B cell (primary cell): ENCODE results near the gene CDK19. TPM values are rescaled to one million over a fixed set of nuclear protein-coding genes. Genes with fewer than 3 reads are reported as not detected.
A peak's percentile ranks its signal among the peaks of the same experiment; 100 is the strongest.

ENCODE experiments used
- ATAC-seq: fragments of 200-7000 bp; cut with Tn5 transposase; one replicate; pipeline ENCODE4 v1.10.0; 2021; ENCODE audit warnings: low read depth, mild to moderate bottlenecking, moderate number of reproducible peaks, moderate library complexity
- CTCF ChIA-PET: fragments of 350-600 bp; sonication (Branson Sonifier 250); formaldehyde crosslinking; loops from one replicate; lab custom pipeline; 2021; ENCODE audit warnings: antibody characterized with exemption, inconsistent platforms; lab: Charles Lee
- POLR2A ChIA-PET: fragments of 350-600 bp; sonication (Branson Sonifier 250); formaldehyde crosslinking; loops from one replicate; lab custom pipeline; 2021; ENCODE audit warnings: antibody characterized with exemption; lab: Charles Lee
- DNase-seq: peaks from one replicate; pipeline ENCODE4 v3.0.0; 2013
- H2AFZ ChIP-seq: 2 replicates; pipeline ENCODE4 v1.6.1; 2012; ENCODE audit warnings: mild to moderate bottlenecking, low read depth, low read length; ENCODE audit not compliant: insufficient read depth, poor library complexity, severe bottlenecking
- H3K27ac ChIP-seq, 2 donors: 1 replicate in 1 of 2; 2 replicates in 1 of 2; pipeline ENCODE4 v1.5.1; 2012 to 2013; ENCODE audit warnings: low read length in 2 of 2, mild to moderate bottlenecking in 2 of 2, moderate library complexity in 1 of 2
- H3K27me3 ChIP-seq, 4 experiments: fragments of 200-600 bp in 1 of 4; sonication (generic) in 1 of 4; replicated peaks in 1 of 4; 1 replicate in 2 of 4; 2 replicates in 2 of 4; pipeline versions ENCODE4 v1.6.1 to v1.7.0; 2013 to 2016; ENCODE audit warnings: low read length in 3 of 4, mild to moderate bottlenecking in 2 of 4, mixed read lengths in 1 of 4, moderate library complexity in 1 of 4; ENCODE audit not compliant: insufficient read depth in 4 of 4, control insufficient read depth in 3 of 4; ENCODE audit errors: control extremely low read depth in 1 of 4
- H3K36me3 ChIP-seq, 2 experiments: replicated peaks in 1 of 2; 1 replicate in 1 of 2; 2 replicates in 1 of 2; pipeline versions ENCODE4 v1.6.1 to v1.7.1; 2013; ENCODE audit warnings: low read length in 1 of 2; ENCODE audit not compliant: insufficient read depth in 2 of 2, control insufficient read depth in 1 of 2; ENCODE audit errors: control extremely low read depth in 1 of 2, extremely low read depth in 1 of 2
- H3K4me1 ChIP-seq, 2 donors: fragments of 200-600 bp in 1 of 2; sonication (generic) in 1 of 2; 1 replicate in 1 of 2; 2 replicates in 1 of 2; pipeline versions ENCODE4 v1.5.1 to v1.6.1; 2013 to 2017; ENCODE audit warnings: low read length in 2 of 2; ENCODE audit not compliant: control insufficient read depth in 2 of 2, insufficient read depth in 2 of 2
- H3K4me2 ChIP-seq: replicated peaks from 2 replicates; pipeline ENCODE3; 2012; ENCODE audit warnings: mild to moderate bottlenecking, low read depth, low read length; ENCODE audit not compliant: poor library complexity, severe bottlenecking
- H3K4me3 ChIP-seq, 5 experiments: fragments of 200-600 bp in 1 of 5; sonication (generic) in 1 of 5; 1 replicate in 3 of 5; 2 replicates in 2 of 5; pipeline versions ENCODE4 v1.5.1 to v1.7.0; 2011 to 2016; ENCODE audit warnings: low read length in 4 of 5, mild to moderate bottlenecking in 4 of 5, low read depth in 2 of 5, control low read depth in 1 of 5, moderate library complexity in 1 of 5; ENCODE audit not compliant: insufficient read depth in 1 of 5; ENCODE audit errors: control extremely low read depth in 1 of 5, extremely low read depth in 1 of 5
- H3K79me2 ChIP-seq: fragments of 200-600 bp; sonication (generic); one replicate; pipeline ENCODE4 v1.6.0; 2016; ENCODE audit warnings: low read length; ENCODE audit not compliant: control insufficient read depth, insufficient read depth
- H3K9ac ChIP-seq: fragments of 200-600 bp; sonication (generic); 2 replicates; pipeline ENCODE4 v1.6.1; 2017; ENCODE audit warnings: mild to moderate bottlenecking, low read length, moderate library complexity
- H3K9me3 ChIP-seq, 3 donors: one replicate each; pipeline versions ENCODE4 v1.6.1 to v1.7.1; 2013; ENCODE audit warnings: low read length in 2 of 3; ENCODE audit not compliant: control insufficient read depth in 2 of 3, insufficient read depth in 1 of 3; ENCODE audit errors: control extremely low read depth in 1 of 3
- H4K20me1 ChIP-seq: 2 replicates; pipeline ENCODE4 v1.6.0; 2012; ENCODE audit warnings: mild to moderate bottlenecking, low read length; ENCODE audit not compliant: insufficient read depth, control insufficient read depth, poor library complexity, severe bottlenecking
- H3K27ac Mint-ChIP-seq: one replicate; pipeline ENCODE4 v1.8.0; 2021; ENCODE audit warnings: mixed read lengths
- H3K27me3 Mint-ChIP-seq: one replicate; pipeline ENCODE4 v1.8.0; 2021; ENCODE audit warnings: mixed read lengths
- H3K4me1 Mint-ChIP-seq: one replicate; pipeline ENCODE4 v1.8.0; 2021; ENCODE audit warnings: mixed read lengths
- H3K4me3 Mint-ChIP-seq: one replicate; pipeline ENCODE4 v1.8.0; 2021; ENCODE audit warnings: mixed read lengths
- H3K9me3 Mint-ChIP-seq: one replicate; pipeline ENCODE4 v1.8.0; 2022; ENCODE audit warnings: mixed read lengths; ENCODE audit not compliant: insufficient read depth
- CTCF ChIP-seq: fragments of 200-600 bp; IDR thresholded peaks from one replicate; pipeline ENCODE4 v1.8.0; 2022; ENCODE audit warnings: antibody characterized with exemption, mild to moderate bottlenecking
- EZH2 ChIP-seq: IDR thresholded peaks from 2 replicates; pipeline ENCODE4 v1.6.1; 2012; ENCODE audit warnings: borderline replicate concordance, low read depth, mild to moderate bottlenecking, moderate library complexity, low read length; ENCODE audit not compliant: insufficient read depth, poor library complexity, severe bottlenecking
- WGBS: methylation state at CpG from one replicate; pipeline ENCODE4 v1.1.5; 2013; ENCODE audit warnings: missing lambda C conversion rate; ENCODE audit not compliant: insufficient coverage; 5-methylcytosine and 5-hydroxymethylcytosine counted together
- intact Hi-C: fragments of 100-400 bp; cut with micrococcal nuclease; formaldehyde crosslinking; loops from one replicate; pipeline ENCODE4 v1.10.0; 2022
- polyA plus RNA-seq: library from polyadenylated mRNA; depleted of rRNA; stranded (reverse); fragments of >200 nt; gene quantifications from 2 replicates; pipeline ENCODE4 v1.2.3, GENCODE V29; 2012
- total RNA-seq, 2 donors: library from RNA; stranded (reverse); fragments of 120-200 nt in 1 of 2; gene quantifications; 1 replicate in 1 of 2; 2 replicates in 1 of 2; pipeline versions ENCODE4 v1.2.3 to v1.2.4, GENCODE V29; 2013 to 2022

The CDK19 gene
- total and polyA plus RNA-seq, 2 donors (not counting 1 experiment from before 2014, with no cell fraction given) = 8.7 to 44.8 TPM

DNA sequence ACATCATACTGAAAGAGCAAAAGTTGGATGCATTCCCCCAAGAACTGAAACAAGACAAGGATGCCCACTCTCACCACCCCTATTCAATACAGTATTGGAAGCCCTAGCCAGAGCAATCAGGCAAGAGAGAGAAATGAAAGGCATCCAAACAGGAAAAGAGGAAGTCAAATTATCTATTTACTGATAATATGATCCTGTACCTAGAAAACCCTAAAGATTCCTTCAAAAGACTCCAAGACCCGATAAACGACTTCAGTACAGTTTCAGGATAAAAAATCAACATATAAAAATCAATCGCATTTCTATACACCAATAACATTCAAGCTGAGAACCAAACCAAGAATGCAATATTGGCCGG, 14.5 kb downstream of the CDK19 start:
- no peaks in the 10 kb centered on the region for H3K27me3 Mint-ChIP-seq
- CTCF ChIA-PET = no interaction called here

More for the DNA sequence above, 14.5 kb downstream of the CDK19 start:
- H3K9ac ChIP-seq = no peak overlapping the region
- peaks cover 2% of the 10 kb centered on the region for H3K9me3 Mint-ChIP-seq
- H3K4me3 ChIP-seq = no peak overlapping the region
- TF ChIP-seq CTCF (no peak), EZH2 (no peak)
- H3K9me3 ChIP-seq = no peaks in the 10 kb centered on the region
- 100% methylated on average over 1 of the region's 4 CpGs for WGBS
- no peak overlapping the region for H3K4me2 ChIP-seq
- intact Hi-C loops = no loop called here
- no peak for DNase-seq
- peaks cover 24 to 27% of the 10 kb centered on the region in 2 donors for H3K4me1 ChIP-seq
- H2AFZ ChIP-seq = no peak overlapping the region
- H4K20me1 ChIP-seq = peaks cover 4% of the 10 kb centered on the region
- peaks cover 93% of the 10 kb centered on the region for H3K79me2 ChIP-seq
- no peaks in the 10 kb centered on the region for H3K36me3 ChIP-seq
- no peak overlapping the region for H3K27ac ChIP-seq
- H3K27ac Mint-ChIP-seq = peak overlapping the region; percentile 57
- no peaks in the 10 kb centered on the region for H3K27me3 ChIP-seq
- peaks cover 44% of the 10 kb centered on the region for H3K4me1 Mint-ChIP-seq
- POLR2A ChIA-PET = no interaction called here
- ATAC-seq = no peak
- H3K4me3 Mint-ChIP-seq = peak overlapping the region; percentile 6
